BJ (cell line): Measurements from ENCODE around the gene CD6. TPM values are rescaled to one million over a fixed set of nuclear protein-coding genes. Genes with fewer than 3 reads are reported as not detected.

ENCODE experiments used
- CTCF ChIA-PET: fragments of 350-600 bp; formaldehyde crosslinking; extraction: SDS; loops from one replicate; lab custom pipeline; 2021; ENCODE audit warnings: antibody characterized with exemption, inconsistent platforms; lab: Yijun Ruan, JAX
- POLR2A ChIA-PET: fragments of 300-600 bp; sonication (Branson Sonifier 250); formaldehyde crosslinking; extraction: SDS; loops from one replicate; lab custom pipeline; 2021; ENCODE audit warnings: antibody characterized with exemption; lab: Charles Lee
- DNase-seq: peaks from one replicate; pipeline ENCODE4 v3.0.0-alpha.2; 2011; ENCODE audit warnings: low read depth
- H3K27me3 ChIP-seq: 2 replicates; pipeline ENCODE4 v1.6.0; 2011; ENCODE audit warnings: low read length; ENCODE audit not compliant: control insufficient read depth, insufficient read depth
- H3K36me3 ChIP-seq: 2 replicates; pipeline ENCODE4 v1.5.1; 2011; ENCODE audit warnings: low read length; ENCODE audit not compliant: control insufficient read depth, insufficient read depth
- H3K4me3 ChIP-seq: 2 replicates; pipeline ENCODE4 v1.5.1; 2011; ENCODE audit warnings: low read depth, mild to moderate bottlenecking, control low read depth, low read length
- CTCF ChIP-seq: IDR thresholded peaks from 2 replicates; pipeline ENCODE4 v1.5.1; 2011; ENCODE audit warnings: low read depth, mild to moderate bottlenecking, control low read depth, inconsistent platforms, low read length, moderate library complexity; ENCODE audit not compliant: insufficient read depth
- polyA plus RNA-seq: library from polyadenylated mRNA; depleted of rRNA; stranded (reverse); fragments of >200 nt; gene quantifications from 2 replicates; pipeline ENCODE4 v1.2.3, GENCODE V29; 2011

CD6 gene
- polyA plus RNA-seq, 1 experiment: not detected

- Histone ChIP-seq H3K27me3 (peaks cover 15% of the 10 kb centered on the region), H3K36me3 (no peaks in the 10 kb centered on the region), H3K4me3 (no peak overlapping the region)
- no peak for TF ChIP-seq CTCF
- CTCF ChIA-PET: interaction anchor here (1.0 kb wide), 1 partner anchor 213 kb away, joined by 3 read pairs; no protein-coding TSS in a partner anchor
- DNase-seq: no peak
- POLR2A ChIA-PET: no interaction called here
Measured at GRCh38 chr11:60974726-60975125, 3.2 kb downstream of the CD6 start.

DNA sequence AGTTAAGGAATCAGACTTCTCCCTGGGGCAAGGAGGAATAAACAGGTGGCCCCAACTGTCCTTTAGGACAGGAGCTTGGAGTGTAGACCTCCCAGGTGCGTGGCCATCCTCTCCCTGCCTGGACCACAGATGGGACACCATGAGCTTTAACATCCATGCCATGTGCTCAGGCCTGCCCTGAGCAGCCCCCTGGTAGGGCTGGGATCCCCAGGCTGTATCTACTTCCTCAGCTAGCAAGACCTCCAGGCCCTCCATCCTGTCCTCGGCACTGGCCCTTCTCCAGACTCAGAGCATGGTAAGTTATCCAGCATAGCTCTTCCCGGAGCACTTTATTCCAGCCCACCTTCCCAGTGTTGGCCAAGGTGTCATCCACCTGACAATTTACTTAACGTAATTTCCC, 5.7 kb downstream of the CD6 start:
- POLR2A ChIA-PET: no interaction called here
- Histone ChIP-seq H3K36me3 (no peaks in the 10 kb centered on the region), H3K27me3 (peaks cover 12% of the 10 kb centered on the region), H3K4me3 (no peak overlapping the region)
- TF ChIP-seq CTCF: no peak
- CTCF ChIA-PET: interaction anchor here (1.2 kb wide), 1 partner anchor 210 kb away, joined by 6 read pairs; no protein-coding TSS in a partner anchor
- no peak for DNase-seq

- no peak for TF ChIP-seq CTCF
- Histone ChIP-seq H3K4me3 (no peak overlapping the region), H3K27me3 (peaks cover 11% of the 10 kb centered on the region), H3K36me3 (no peaks in the 10 kb centered on the region)
- ChIA-PET POLR2A (no interaction called here), CTCF (interaction anchor here (1.2 kb wide), 1 partner anchor 210 kb away, joined by 6 read pairs; no protein-coding TSS in a partner anchor)
- no peak for DNase-seq
Measured at GRCh38 chr11:60977836-60978235, 6.4 kb downstream of the CD6 start.

GRCh38 chr11:60978546-60979380, 7.3 kb downstream of the CD6 start:
- Histone ChIP-seq H3K4me3 (no peak overlapping the region), H3K36me3 (no peaks in the 10 kb centered on the region), H3K27me3 (peaks cover 8% of the 10 kb centered on the region)
- TF ChIP-seq CTCF: no peak
- POLR2A ChIA-PET: no interaction called here
- no peak for DNase-seq
- CTCF ChIA-PET: interaction anchor here (0.7 to 1.2 kb wide), 2 partner anchors 9 to 150 kb away, joined by 3 to 4 read pairs; no protein-coding TSS in a partner anchor

DNA sequence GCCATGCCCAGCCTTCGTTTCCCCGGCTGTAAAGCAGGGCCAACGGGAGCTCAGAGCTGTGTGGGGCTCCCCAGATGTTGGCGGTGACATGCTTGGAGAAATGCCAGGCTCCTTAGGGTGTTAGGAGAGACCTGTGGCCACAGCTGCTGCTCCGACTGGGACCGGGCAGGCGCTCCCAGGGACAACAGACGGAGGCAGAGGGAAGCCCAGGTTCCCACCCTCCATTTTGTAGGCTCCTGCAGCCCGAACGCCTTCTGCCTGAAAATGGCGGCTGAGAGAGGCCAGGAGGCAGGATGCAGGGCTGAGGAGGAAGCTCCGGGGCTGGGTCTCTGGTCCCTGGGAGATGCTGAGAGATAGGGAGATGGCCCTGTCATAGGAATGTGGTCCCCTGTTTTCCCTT, 10.0 kb downstream of the CD6 start:
- Histone ChIP-seq H3K27me3 (peaks cover 6% of the 10 kb centered on the region), H3K4me3 (no peak overlapping the region), H3K36me3 (no peaks in the 10 kb centered on the region)
- POLR2A ChIA-PET: no interaction called here
- CTCF ChIA-PET: interaction anchor here (1.5 to 2.6 kb wide), 2 partner anchors 10 to 11 kb away, joined by 3 to 10 read pairs; partner anchors contain the start of gene CD6
- no peak for TF ChIP-seq CTCF
- DNase-seq: no peak
